Measurements from ENCODE around the gene VCL.

DNA sequence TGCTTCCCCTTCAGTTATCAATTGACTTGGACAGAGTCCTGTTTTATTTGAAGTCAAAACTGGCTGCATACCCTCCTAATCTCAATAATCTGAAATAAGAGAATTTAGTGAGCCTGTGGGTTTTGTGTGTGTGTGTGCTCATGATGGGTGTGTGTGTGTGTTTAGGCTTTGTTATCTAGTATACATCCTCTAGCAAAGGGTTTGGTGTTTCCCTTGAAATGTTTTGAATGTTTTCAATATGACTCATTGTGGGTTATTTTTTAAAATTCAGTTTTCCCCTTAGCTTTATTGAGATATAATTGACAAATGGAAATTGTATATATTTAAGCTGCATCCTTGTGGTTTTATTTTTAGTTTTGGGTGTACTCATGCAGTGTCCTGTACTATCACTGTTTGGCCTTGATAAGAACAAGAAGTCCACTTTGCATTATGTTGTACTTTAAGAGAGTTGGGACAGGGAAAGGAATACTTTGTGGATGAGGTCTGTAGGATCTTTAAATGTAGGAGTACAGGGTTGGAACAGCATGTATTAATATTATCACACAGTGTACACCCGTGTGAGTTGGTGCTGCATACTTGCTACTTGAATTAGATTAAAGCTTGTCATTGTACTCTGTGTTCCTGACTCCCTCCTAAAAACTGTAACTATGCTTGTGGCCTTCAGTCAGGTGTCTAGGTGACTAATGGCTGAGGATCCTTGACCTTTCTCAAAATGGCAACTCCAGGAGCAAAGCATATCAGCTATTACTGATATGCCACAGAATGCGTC lies 58.3 kb downstream of the VCL start:
- TF ChIP-seq, protein P1, sequence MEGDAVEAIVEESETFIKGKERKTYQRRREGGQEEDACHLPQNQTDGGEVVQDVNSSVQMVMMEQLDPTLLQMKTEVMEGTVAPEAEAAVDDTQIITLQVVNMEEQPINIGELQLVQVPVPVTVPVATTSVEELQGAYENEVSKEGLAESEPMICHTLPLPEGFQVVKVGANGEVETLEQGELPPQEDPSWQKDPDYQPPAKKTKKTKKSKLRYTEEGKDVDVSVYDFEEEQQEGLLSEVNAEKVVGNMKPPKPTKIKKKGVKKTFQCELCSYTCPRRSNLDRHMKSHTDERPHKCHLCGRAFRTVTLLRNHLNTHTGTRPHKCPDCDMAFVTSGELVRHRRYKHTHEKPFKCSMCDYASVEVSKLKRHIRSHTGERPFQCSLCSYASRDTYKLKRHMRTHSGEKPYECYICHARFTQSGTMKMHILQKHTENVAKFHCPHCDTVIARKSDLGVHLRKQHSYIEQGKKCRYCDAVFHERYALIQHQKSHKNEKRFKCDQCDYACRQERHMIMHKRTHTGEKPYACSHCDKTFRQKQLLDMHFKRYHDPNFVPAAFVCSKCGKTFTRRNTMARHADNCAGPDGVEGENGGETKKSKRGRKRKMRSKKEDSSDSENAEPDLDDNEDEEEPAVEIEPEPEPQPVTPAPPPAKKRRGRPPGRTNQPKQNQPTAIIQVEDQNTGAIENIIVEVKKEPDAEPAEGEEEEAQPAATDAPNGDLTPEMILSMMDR (IDR thresholded peaks at IDR 0.05): no peak
- no peak for TF ChIP-seq POLR2A (IDR thresholded peaks at IDR 0.05)

All from transverse colon (tissue), 3 donors.